Kidney (tissue), 14 donors: Measurements from ENCODE around the gene PHKA2. TPM values are rescaled to one million over a fixed set of nuclear protein-coding genes. Genes with fewer than 3 reads are reported as not detected.

Experiments
- DNase-seq, 5 donors: peaks; one replicate each; pipeline ENCODE4 v3.0.0-alpha.2; 2013 to 2020
- FAIRE-seq: peaks from 2 replicates; lab custom pipeline; 2012; peaks lifted over from hg19 to GRCh38; lab: Jason Lieb, UNC
- H3K27ac ChIP-seq, 2 donors: one replicate each; pipeline ENCODE4 v1.7.0; 2013; ENCODE audit warnings: low read depth in 2 of 2, low read length in 2 of 2, inconsistent platforms in 1 of 2
- H3K27me3 ChIP-seq: one replicate; pipeline ENCODE4 v1.7.1; 2013; ENCODE audit warnings: low read length, inconsistent platforms; ENCODE audit not compliant: control insufficient read depth, insufficient read depth
- H3K36me3 ChIP-seq, 3 donors: one replicate each; pipeline versions ENCODE4 v1.7.0 to v1.7.1; 2013; ENCODE audit warnings: low read length in 3 of 3, control low read depth in 1 of 3, inconsistent platforms in 1 of 3; ENCODE audit not compliant: insufficient read depth in 3 of 3, control insufficient read depth in 2 of 3
- H3K4me1 ChIP-seq, 3 donors: one replicate each; pipeline versions ENCODE4 v1.7.0 to v1.7.1; 2013; ENCODE audit warnings: low read length in 3 of 3, inconsistent platforms in 1 of 3, low read depth in 1 of 3; ENCODE audit not compliant: control insufficient read depth in 2 of 3, insufficient read depth in 2 of 3
- H3K4me3 ChIP-seq, 3 donors: one replicate each; pipeline versions ENCODE4 v1.7.0 to v1.8.1; 2013; ENCODE audit warnings: low read length in 3 of 3, control low read depth in 1 of 3, inconsistent platforms in 1 of 3
- H3K9ac ChIP-seq, 3 donors: one replicate each; pipeline versions ENCODE4 v1.7.0 to v1.7.1; 2013; ENCODE audit warnings: low read length in 3 of 3, control low read depth in 1 of 3, inconsistent platforms in 1 of 3
- H3K9me3 ChIP-seq, 3 donors: one replicate each; pipeline versions ENCODE4 v1.7.0 to v1.7.1; 2013; ENCODE audit warnings: low read length in 3 of 3, control low read depth in 1 of 3, inconsistent platforms in 1 of 3; ENCODE audit not compliant: control insufficient read depth in 2 of 3, insufficient read depth in 1 of 3
- intact Hi-C: fragments of 100-400 bp; cut with DNase I; formaldehyde crosslinking; loops from one replicate; pipeline ENCODE4 v1.11.1; 2022
- polyA plus RNA-seq: library from polyadenylated mRNA; stranded (reverse); fragments of 350-450 nt; fragmentation: Illumina TruSeq; extraction: RNeasy Lipid Tissue Mini Kit (QIAGEN cat#74804); gene quantifications from one replicate; pipeline ENCODE4 v1.2.3, GENCODE V29; 2014; ENCODE audit warnings: low read depth, low replicate concordance; ENCODE audit not compliant: insufficient read depth
- total RNA-seq: library from RNA; stranded (reverse); fragmentation: NEBNext Ultra II Directional; extraction: Animal tissue kit (Norgen Biotek cat#: 25700); gene quantifications from one replicate; pipeline ENCODE4 v1.2.1, GENCODE V29; 2021
- TF ChIP-seq, protein P1 (sequence below): IDR thresholded peaks from 3 replicates; pipeline ENCODE4 v1.5.1; 2012; ENCODE audit warnings: mild to moderate bottlenecking, moderate library complexity, borderline replicate concordance; ENCODE audit not compliant: insufficient read depth; ENCODE audit errors: extremely low read depth
- donor health status: control.
- donor health status: control.
- donor health status: control.
- donor health status: control.
- donor health status: control.
- donor health status: DM: yes; HTN: yes; CAD: no.
- donor health status: Normal renal cell carcinoma (clear cell type).

The PHKA2 gene
- total and polyA plus RNA-seq, 2 donors from 2014 or later = 14.7 to 26.3 TPM

DNA sequence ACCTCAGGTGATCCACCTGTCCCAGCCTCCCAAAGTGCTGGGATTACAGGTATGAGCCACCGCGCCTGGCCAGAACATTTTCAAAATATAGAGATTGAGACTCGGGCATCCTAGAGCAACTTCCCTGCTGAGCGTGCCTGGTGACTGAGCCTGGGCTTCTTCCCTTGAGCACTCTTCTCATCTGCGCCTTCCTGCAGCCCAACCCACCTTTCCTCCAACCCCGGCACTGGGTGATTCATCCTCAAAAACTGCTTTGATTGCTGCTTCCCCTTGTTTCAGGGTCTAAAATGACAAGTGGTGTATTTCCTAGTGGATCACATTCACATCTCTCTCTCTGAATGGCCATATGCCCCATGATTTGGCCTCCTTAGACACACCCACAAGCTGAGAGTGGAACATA, 37.8 kb downstream of the PHKA2 start:
- H3K27ac ChIP-seq = no peak overlapping the region
- H3K9me3 ChIP-seq = no peaks in the 10 kb centered on the region
- no peaks in the 10 kb centered on the region for H3K4me1 ChIP-seq
- TF ChIP-seq, protein P1, sequence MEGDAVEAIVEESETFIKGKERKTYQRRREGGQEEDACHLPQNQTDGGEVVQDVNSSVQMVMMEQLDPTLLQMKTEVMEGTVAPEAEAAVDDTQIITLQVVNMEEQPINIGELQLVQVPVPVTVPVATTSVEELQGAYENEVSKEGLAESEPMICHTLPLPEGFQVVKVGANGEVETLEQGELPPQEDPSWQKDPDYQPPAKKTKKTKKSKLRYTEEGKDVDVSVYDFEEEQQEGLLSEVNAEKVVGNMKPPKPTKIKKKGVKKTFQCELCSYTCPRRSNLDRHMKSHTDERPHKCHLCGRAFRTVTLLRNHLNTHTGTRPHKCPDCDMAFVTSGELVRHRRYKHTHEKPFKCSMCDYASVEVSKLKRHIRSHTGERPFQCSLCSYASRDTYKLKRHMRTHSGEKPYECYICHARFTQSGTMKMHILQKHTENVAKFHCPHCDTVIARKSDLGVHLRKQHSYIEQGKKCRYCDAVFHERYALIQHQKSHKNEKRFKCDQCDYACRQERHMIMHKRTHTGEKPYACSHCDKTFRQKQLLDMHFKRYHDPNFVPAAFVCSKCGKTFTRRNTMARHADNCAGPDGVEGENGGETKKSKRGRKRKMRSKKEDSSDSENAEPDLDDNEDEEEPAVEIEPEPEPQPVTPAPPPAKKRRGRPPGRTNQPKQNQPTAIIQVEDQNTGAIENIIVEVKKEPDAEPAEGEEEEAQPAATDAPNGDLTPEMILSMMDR = no peak
- H3K9ac ChIP-seq = no peak overlapping the region
- intact Hi-C loops = no loop called here
- no peak for DNase-seq
- H3K27me3 ChIP-seq = no peaks in the 10 kb centered on the region
- H3K36me3 ChIP-seq = peaks cover 0 to 4% (median 0%) of the 10 kb centered on the region in 3 donors
- no peak for FAIRE-seq
- no peak overlapping the region for H3K4me3 ChIP-seq

DNA sequence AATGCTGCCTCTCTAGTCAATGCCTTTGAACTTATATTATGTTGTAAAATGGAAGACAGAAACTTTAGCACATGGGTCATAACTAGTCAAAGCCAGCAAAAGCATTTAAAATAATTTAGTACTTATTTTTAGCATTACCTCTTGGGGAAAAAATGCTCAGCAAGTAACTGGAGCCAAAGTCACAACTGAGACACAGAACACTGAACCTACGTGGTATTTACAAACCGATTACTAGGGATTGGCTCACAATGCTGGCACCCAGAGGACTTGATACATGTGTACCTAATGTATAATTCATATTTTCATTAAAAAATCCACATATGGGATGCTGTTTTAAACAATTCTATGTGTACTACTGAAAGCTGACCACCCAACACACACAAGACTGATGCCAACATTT, 38.4 kb downstream of the PHKA2 start:
- intact Hi-C loops = no loop called here
- DNase-seq = no peak
- Histone ChIP-seq H3K36me3 (peaks cover 0 to 4% (median 0%) of the 10 kb centered on the region in 3 donors), H3K9me3 (no peaks in the 10 kb centered on the region), H3K27ac (no peak overlapping the region), H3K27me3 (no peaks in the 10 kb centered on the region), H3K4me3 (no peak overlapping the region), H3K9ac (no peak overlapping the region), H3K4me1 (no peaks in the 10 kb centered on the region)
- no peak for FAIRE-seq
- TF ChIP-seq, protein P1 = no peak

DNA sequence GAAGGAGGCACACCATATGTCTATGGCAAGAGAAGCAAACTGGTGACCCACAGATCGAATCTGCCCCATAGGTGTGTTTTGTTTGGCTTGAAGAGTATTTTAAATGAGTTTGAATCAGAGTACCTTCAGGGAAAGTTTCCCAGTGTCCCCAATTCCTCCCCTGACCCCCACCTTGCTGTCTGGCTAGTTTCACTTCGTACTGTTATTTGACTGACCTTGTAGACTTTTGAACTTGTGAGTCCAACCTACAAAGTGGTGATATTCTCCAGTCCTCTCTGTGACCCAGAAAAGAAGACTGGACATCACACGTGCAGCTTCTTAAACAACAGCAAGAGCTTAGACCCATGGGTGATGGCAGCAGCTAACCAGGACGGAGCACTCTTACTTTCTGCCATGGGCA, 39.4 kb downstream of the PHKA2 start:
- Histone ChIP-seq H3K9ac (no peak overlapping the region), H3K36me3 (no peaks in the 10 kb centered on the region), H3K9me3 (no peaks in the 10 kb centered on the region), H3K4me1 (no peaks in the 10 kb centered on the region), H3K27ac (no peak overlapping the region), H3K27me3 (no peaks in the 10 kb centered on the region), H3K4me3 (no peak overlapping the region)
- TF ChIP-seq, protein P1 = no peak
- FAIRE-seq (no peak), DNase-seq (no peak)
- intact Hi-C loops = no loop called here

DNA sequence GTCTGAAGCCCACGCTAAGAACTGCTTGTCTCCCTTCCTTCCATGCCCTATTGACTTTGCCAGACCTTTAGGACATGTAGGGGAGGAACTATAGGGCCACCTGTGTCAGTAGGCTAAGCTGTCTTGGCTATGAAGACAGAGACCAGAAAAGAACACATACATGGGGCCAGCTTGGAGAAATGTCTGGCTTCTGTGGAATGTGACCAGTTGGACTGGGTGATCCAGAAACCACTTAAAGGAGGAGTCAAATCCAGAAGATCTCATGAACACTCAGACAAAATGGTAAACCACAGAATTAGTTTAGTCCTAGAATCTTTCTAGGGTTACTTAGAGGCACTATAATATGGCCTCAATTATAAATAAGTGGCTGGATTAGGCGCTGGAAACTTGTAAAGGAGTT, 42.0 kb downstream of the PHKA2 start:
- Histone ChIP-seq H3K4me1 (no peaks in the 10 kb centered on the region), H3K36me3 (no peaks in the 10 kb centered on the region), H3K4me3 (no peak overlapping the region), H3K27me3 (no peaks in the 10 kb centered on the region), H3K9ac (no peak overlapping the region), H3K9me3 (no peaks in the 10 kb centered on the region), H3K27ac (no peak overlapping the region)
- intact Hi-C loops = no loop called here
- TF ChIP-seq, protein P1 = no peak
- DNase-seq (no peak), FAIRE-seq (no peak)
